HEK293T (cell line): ENCODE results near the gene MAST3.

Source experiments
- CTCF ChIA-PET: fragments of 350-600 bp; formaldehyde crosslinking; extraction: SDS; loops from one replicate; lab custom pipeline; 2021; ENCODE audit warnings: antibody characterized with exemption, inconsistent platforms; lab: Yijun Ruan, JAX
- POLR2A ChIA-PET: fragments of 350-600 bp; formaldehyde crosslinking; extraction: SDS; loops from one replicate; lab custom pipeline; 2020; ENCODE audit warnings: antibody characterized with exemption, inconsistent platforms; lab: Yijun Ruan, JAX
- DNase-seq: peaks from one replicate; pipeline ENCODE4 v3.0.0; 2012; ENCODE audit warnings: mixed read lengths; ENCODE audit errors: extremely low spot score
- ARNT ChIP-seq: fragments of 450-650 bp; IDR thresholded peaks from 2 replicates; pipeline ENCODE4 v1.6.1; 2017; ENCODE audit warnings: mild to moderate bottlenecking
- BHLHE40 ChIP-seq: fragments of 450-650 bp; IDR thresholded peaks from 2 replicates; pipeline ENCODE4 v1.6.1; 2016; ENCODE audit warnings: mild to moderate bottlenecking, moderate library complexity, borderline replicate concordance
- CTBP1 ChIP-seq: fragments of 450-650 bp; IDR thresholded peaks from 2 replicates; pipeline ENCODE4 v1.6.1; 2016; ENCODE audit warnings: borderline replicate concordance
- ELF4 ChIP-seq: fragments of 450-650 bp; IDR thresholded peaks from 2 replicates; pipeline ENCODE4 v1.6.1; 2017; ENCODE audit warnings: antibody characterized with exemption
- FOXA1 ChIP-seq: fragments of 450-650 bp; IDR thresholded peaks from 2 replicates; pipeline ENCODE4 v1.6.1; 2016; ENCODE audit warnings: mild to moderate bottlenecking
- FOXK2 ChIP-seq: fragments of 450-650 bp; IDR thresholded peaks from 2 replicates; pipeline ENCODE4 v1.6.1; 2016; ENCODE audit warnings: mild to moderate bottlenecking
- FOXM1 ChIP-seq: fragments of 450-650 bp; IDR thresholded peaks from 2 replicates; pipeline ENCODE4 v1.6.1; 2017; ENCODE audit warnings: mild to moderate bottlenecking, borderline replicate concordance
- HDGF ChIP-seq: fragments of 450-650 bp; IDR thresholded peaks from 2 replicates; pipeline ENCODE4 v1.6.1; 2017; ENCODE audit warnings: antibody characterized with exemption, borderline replicate concordance
- L3MBTL2 ChIP-seq: fragments of 450-650 bp; conservative IDR thresholded peaks from 2 replicates; pipeline ENCODE4 v1.6.1; 2016; ENCODE audit warnings: mild to moderate bottlenecking
- LEF1 ChIP-seq: fragments of 450-650 bp; IDR thresholded peaks from 2 replicates; pipeline ENCODE4 v1.6.1; 2017; ENCODE audit warnings: mild to moderate bottlenecking, borderline replicate concordance
- NFRKB ChIP-seq: fragments of 450-650 bp; IDR thresholded peaks from 2 replicates; pipeline ENCODE4 v1.6.1; 2016; ENCODE audit warnings: mild to moderate bottlenecking, moderate library complexity
- PKNOX1 ChIP-seq: fragments of 450-650 bp; IDR thresholded peaks from 2 replicates; pipeline ENCODE4 v1.6.1; 2016
- SP1 ChIP-seq: fragments of 450-650 bp; IDR thresholded peaks from 2 replicates; pipeline ENCODE4 v1.6.1; 2017
- SUZ12 ChIP-seq: fragments of 450-650 bp; IDR thresholded peaks from 2 replicates; pipeline ENCODE4 v1.6.1; 2016; ENCODE audit warnings: mild to moderate bottlenecking
- TARDBP ChIP-seq: fragments of 450-650 bp; IDR thresholded peaks from 2 replicates; pipeline ENCODE4 v1.6.1; 2016
- ZNF384 ChIP-seq: fragments of 450-650 bp; IDR thresholded peaks from 2 replicates; pipeline ENCODE4 v1.6.1; 2016

The MAST3 gene

GRCh38 chr19:18141031-18141430 is 43.5 kb downstream of the MAST3 start:
- no peak for DNase-seq
- CTCF ChIA-PET: interaction anchor here (0.7 kb wide), 1 partner anchor 10 kb away, joined by 3 read pairs; no protein-coding TSS in a partner anchor
- TF ChIP-seq ELF4 (no peak), NFRKB (no peak)
- POLR2A ChIA-PET: interaction anchor here (0.9 to 1.4 kb wide), 2 partner anchors 11 to 23 kb away, joined by 3 to 6 read pairs; no protein-coding TSS in a partner anchor

DNA sequence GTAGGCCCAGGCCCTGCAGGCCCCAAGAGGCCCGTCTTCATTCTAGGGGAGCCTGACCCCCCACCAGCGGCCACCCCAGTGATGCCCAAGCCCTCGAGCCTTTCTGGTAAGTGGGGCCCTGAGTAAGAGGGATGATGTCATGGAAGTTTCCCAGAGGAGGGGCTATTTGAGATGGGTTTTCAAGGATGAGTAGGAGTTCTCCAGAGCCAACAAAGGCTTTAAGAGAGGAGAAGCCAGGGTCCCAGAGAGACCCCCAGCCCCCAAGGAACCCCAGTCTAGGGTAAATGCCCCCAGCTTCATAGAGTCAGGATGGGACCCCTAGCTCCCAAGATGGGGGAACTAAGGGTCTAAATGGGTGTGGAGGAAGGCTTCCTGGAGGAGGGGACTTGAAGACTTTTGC is 46.3 kb downstream of the MAST3 start:
- POLR2A ChIA-PET: no interaction called here
- no peak for DNase-seq
- TF ChIP-seq L3MBTL2: no peak
- TF ChIP-seq FOXA1: no peak
- no peak for TF ChIP-seq ZNF384
- no peak for TF ChIP-seq NFRKB
- no peak for TF ChIP-seq SUZ12
- TF ChIP-seq TARDBP: no peak
- no peak for TF ChIP-seq ELF4
- no peak for TF ChIP-seq SP1
- no peak for TF ChIP-seq FOXM1
- no peak for TF ChIP-seq FOXK2
- TF ChIP-seq PKNOX1: no peak
- CTCF ChIA-PET: no interaction called here

DNA sequence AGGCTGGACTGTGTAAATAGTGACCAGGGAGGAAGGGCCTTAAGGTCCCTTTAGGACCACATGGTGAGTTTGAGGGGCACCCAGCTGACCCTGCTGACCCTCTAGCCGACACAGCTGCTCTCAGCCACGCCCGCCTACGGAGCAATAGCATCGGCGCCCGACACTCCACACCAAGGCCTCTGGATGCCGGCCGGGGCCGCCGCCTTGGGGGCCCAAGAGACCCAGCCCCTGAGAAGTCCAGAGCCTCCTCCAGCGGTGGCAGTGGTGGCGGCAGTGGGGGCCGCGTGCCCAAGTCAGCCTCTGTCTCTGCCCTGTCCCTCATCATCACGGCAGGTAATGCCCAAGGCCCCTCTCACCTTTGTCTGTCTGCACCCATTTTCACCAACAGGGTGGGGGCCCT is 46.8 kb downstream of the MAST3 start:
- CTCF ChIA-PET: no interaction called here
- no peak for DNase-seq
- POLR2A ChIA-PET: no interaction called here
- TF ChIP-seq TARDBP (no peak), FOXA1 (no peak), SP1 (no peak), ARNT (no peak), PKNOX1 (no peak)

GRCh38 chr19:18144906-18145305 is 47.3 kb downstream of the MAST3 start:
- TF ChIP-seq CTBP1 (no peak), ARNT (no peak), TARDBP (no peak), FOXK2 (no peak), L3MBTL2 (no peak), ELF4 (no peak), HDGF (no peak), PKNOX1 (no peak), NFRKB (no peak), LEF1 (no peak), SP1 (no peak), SUZ12 (no peak), BHLHE40 (no peak), FOXA1 (no peak), FOXM1 (no peak), ZNF384 (no peak)
- ChIA-PET POLR2A (no interaction called here), CTCF (interaction anchor here (0.6 kb wide), 1 partner anchor 32 kb away, joined by 3 read pairs; no protein-coding TSS in a partner anchor)
- no peak for DNase-seq

- CTCF ChIA-PET: interaction anchor here (0.6 kb wide), 1 partner anchor 33 kb away, joined by 3 read pairs; no protein-coding TSS in a partner anchor
- DNase-seq: no peak
- POLR2A ChIA-PET: no interaction called here
- no peak for TF ChIP-seq PKNOX1
- no peak for TF ChIP-seq HDGF
- TF ChIP-seq ARNT: no peak
- TF ChIP-seq TARDBP: no peak
- TF ChIP-seq SP1: no peak
- TF ChIP-seq L3MBTL2: no peak
- TF ChIP-seq LEF1: no peak
- no peak for TF ChIP-seq FOXK2
- no peak for TF ChIP-seq ELF4
- TF ChIP-seq FOXA1: no peak
- TF ChIP-seq FOXM1: no peak
- no peak for TF ChIP-seq NFRKB
- TF ChIP-seq BHLHE40: no peak
- no peak for TF ChIP-seq SUZ12
Observed at GRCh38 chr19:18145391-18145999, 47.9 kb downstream of the MAST3 start.

- DNase-seq: no peak
- TF ChIP-seq SP1 (no peak), FOXK2 (no peak), NFRKB (no peak), BHLHE40 (no peak), FOXA1 (no peak), L3MBTL2 (no peak), CTBP1 (no peak), SUZ12 (no peak), ZNF384 (no peak), TARDBP (no peak), HDGF (no peak), FOXM1 (no peak), ARNT (no peak)
- ChIA-PET CTCF (no interaction called here), POLR2A (no interaction called here)
Observed at GRCh38 chr19:18147396-18147795, 49.8 kb downstream of the MAST3 start.
